ENCODE results near the gene RAB36.

- TF ChIP-seq CTCF (IDR thresholded peaks at IDR 0.05) = no peak
- no peak for TF ChIP-seq TCF7L2 (IDR thresholded peaks at IDR 0.05; ENCODE audit: low read depth, low read length)
- no peak for TF ChIP-seq SIN3A (IDR thresholded peaks at IDR 0.05; ENCODE audit: borderline replicate concordance, insufficient read depth, low read depth, low read length)
- no peak for TF ChIP-seq POLR2AphosphoS5 (IDR thresholded peaks at IDR 0.05; ENCODE audit: low read depth, low read length)
Measured at GRCh38 chr22:23124611-23125511, 20.4 kb upstream of the RAB36 start.

All from Panc1 (cell line).